ENCODE results near the gene STMND1. TPM values are rescaled to one million over a fixed set of nuclear protein-coding genes. Genes with fewer than 3 reads are reported as not detected.

Gene STMND1
- total and polyA plus RNA-seq, 2 of the 4 experiments (the other 2 are of a cell fraction) = not detected

- no peak overlapping the region for H3K23ac ChIP-seq (ENCODE audit: low read depth, low read length)
- in situ Hi-C loops (cut with MboI; ENCODE audit: low sequenced_read_pairs) = no loop called here
- peaks cover 13% of the 10 kb centered on the region for H3K9me3 ChIP-seq (ENCODE audit: control insufficient read depth, insufficient read depth, low read length)
- no peak overlapping the region for H3K9ac ChIP-seq (ENCODE audit: low read depth, low read length)
- TF ChIP-seq NFE2L2 (IDR thresholded peaks at IDR 0.05; ENCODE audit: low read depth, low read length) (no peak), RFX5 (IDR thresholded peaks at IDR 0.05; ENCODE audit: low read depth, low read length) (no peak), FOS (IDR thresholded peaks at IDR 0.05; ENCODE audit: low read depth, low read length) (no peak), CTCF (conservative IDR thresholded peaks at IDR 0.05; ENCODE audit: low read depth, low read length) (no peak), USF2 (IDR thresholded peaks at IDR 0.05; ENCODE audit: low read depth, low read length) (no peak), CEBPB (IDR thresholded peaks at IDR 0.05; ENCODE audit: low read depth, low read length) (no peak), RCOR1 (IDR thresholded peaks at IDR 0.05; ENCODE audit: insufficient replicate concordance, low read length) (no peak), SMC3 (IDR thresholded peaks at IDR 0.05; ENCODE audit: low read depth, low read length) (no peak), MAZ (IDR thresholded peaks at IDR 0.05; ENCODE audit: borderline replicate concordance, low read depth, low read length) (no peak), RAD21 (IDR thresholded peaks at IDR 0.05; ENCODE audit: low read length) (no peak), MXI1 (IDR thresholded peaks at IDR 0.05; ENCODE audit: borderline replicate concordance, low read depth, low read length) (no peak), MAFK (IDR thresholded peaks at IDR 0.05; ENCODE audit: low read depth, low read length) (no peak), POLR2A (IDR thresholded peaks at IDR 0.05; ENCODE audit: low read depth, low read length) (no peak), BHLHE40 (IDR thresholded peaks at IDR 0.05; ENCODE audit: low read depth, low read length) (no peak), ELK1 (IDR thresholded peaks at IDR 0.05; ENCODE audit: borderline replicate concordance, low read depth, low read length) (no peak), CHD1 (IDR thresholded peaks at IDR 0.05; ENCODE audit: low read depth, low read length) (no peak)
- 80% methylated on average over 1 of the region's 2 CpGs; no CpG with 5 or more reads in 1 of the 2 experiments for WGBS, 2 experiments (ENCODE audit: extremely low coverage in 2 of 2, insufficient read length in 1 of 2)
- no peaks in the 10 kb centered on the region for H3K9me1 ChIP-seq (ENCODE audit: insufficient read depth, low read length)
- H2AFZ ChIP-seq (replicated peaks; ENCODE audit: low read length, poor library complexity) = no peak overlapping the region
- no peaks in the 10 kb centered on the region for H3K79me1 ChIP-seq (ENCODE audit: low read depth in 1 of 2, low read length in 2 of 2)
- H3K14ac ChIP-seq (replicated peaks; ENCODE audit: low read depth, low read length) = no peak overlapping the region
- no peak overlapping the region for H2BK15ac ChIP-seq (ENCODE audit: low read depth, low read length)
- H4K5ac ChIP-seq (ENCODE audit: low read depth, low read length) = no peak overlapping the region
- H4K8ac ChIP-seq (ENCODE audit: low read depth in 2 of 2, low read length in 2 of 2) = no peak overlapping the region
- no peak overlapping the region for H4K91ac ChIP-seq (ENCODE audit: insufficient read depth, low read depth, low read length)
- H2BK20ac ChIP-seq (ENCODE audit: low read depth, low read length) = no peak overlapping the region
- H3K18ac ChIP-seq (ENCODE audit: low read depth, low read length) = no peak overlapping the region
- intact Hi-C loops (cut with micrococcal nuclease) = no loop called here
- no peaks in the 10 kb centered on the region for H3K4me1 ChIP-seq (ENCODE audit: control insufficient read depth, insufficient read depth, low read length)
- dilution Hi-C loops (cut with HindIII; ENCODE audit: low sequenced_read_pairs, unreplicated experiment) = no loop called here
- no peak overlapping the region for H2BK120ac ChIP-seq (ENCODE audit: low read depth, low read length)
- no peak overlapping the region for H2AK5ac ChIP-seq (ENCODE audit: low read depth, low read length)
- DNase-seq (no peak), ATAC-seq (ENCODE audit: low read depth) (no peak)
- H3K27ac ChIP-seq (ENCODE audit: insufficient read depth, low read length) = no peak overlapping the region
- H2AK9ac ChIP-seq (replicated peaks; ENCODE audit: low read depth, low read length, poor library complexity) = no peak overlapping the region
- H3K4ac ChIP-seq (ENCODE audit: low read depth, low read length) = no peak overlapping the region
- H3K36me3 ChIP-seq (ENCODE audit: control insufficient read depth, insufficient read depth, low read length) = no peaks in the 10 kb centered on the region
- no peak overlapping the region for H3K4me2 ChIP-seq (ENCODE audit: low read depth, low read length)
- no peak overlapping the region for H2BK5ac ChIP-seq (ENCODE audit: low read depth, low read length, poor library complexity, severe bottlenecking)
- no peaks in the 10 kb centered on the region for H4K20me1 ChIP-seq (ENCODE audit: insufficient read depth, low read length)
- peaks cover 10% of the 10 kb centered on the region for H3K27me3 ChIP-seq (ENCODE audit: control insufficient read depth, insufficient read depth, low read length)
- BruUV-seq (replicated peaks) = no TSS peak
- POLR2A ChIA-PET (ENCODE audit: unreplicated experiment) = no interaction called here
- H3K56ac ChIP-seq (ENCODE audit: extremely low read depth, insufficient read depth, low read length) = no peak overlapping the region
- no peak overlapping the region for H3K4me3 ChIP-seq (ENCODE audit: insufficient read depth, low read depth, low read length)
- CTCF ChIA-PET = interaction anchor here (0.5 kb wide), 1 partner anchor 595 kb away, joined by 3 read pairs; no protein-coding TSS in a partner anchor
These were observed 47.7 kb downstream of the STMND1 start for GRCh38 chr6:17149571-17149970.

Measured in IMR-90 (cell line).